HEK293T (cell line): ENCODE data around the gene FXYD3.

ENCODE experiments used
- BHLHE40 ChIP-seq: fragments of 450-650 bp; IDR thresholded peaks from 2 replicates; pipeline ENCODE4 v1.6.1; 2016; ENCODE audit warnings: mild to moderate bottlenecking, moderate library complexity, borderline replicate concordance
- ELF4 ChIP-seq: fragments of 450-650 bp; IDR thresholded peaks from 2 replicates; pipeline ENCODE4 v1.6.1; 2017; ENCODE audit warnings: antibody characterized with exemption
- FOXA1 ChIP-seq: fragments of 450-650 bp; IDR thresholded peaks from 2 replicates; pipeline ENCODE4 v1.6.1; 2016; ENCODE audit warnings: mild to moderate bottlenecking
- FOXK2 ChIP-seq: fragments of 450-650 bp; IDR thresholded peaks from 2 replicates; pipeline ENCODE4 v1.6.1; 2016; ENCODE audit warnings: mild to moderate bottlenecking
- FOXM1 ChIP-seq: fragments of 450-650 bp; IDR thresholded peaks from 2 replicates; pipeline ENCODE4 v1.6.1; 2017; ENCODE audit warnings: mild to moderate bottlenecking, borderline replicate concordance
- HDGF ChIP-seq: fragments of 450-650 bp; IDR thresholded peaks from 2 replicates; pipeline ENCODE4 v1.6.1; 2017; ENCODE audit warnings: antibody characterized with exemption, borderline replicate concordance
- ZNF384 ChIP-seq: fragments of 450-650 bp; IDR thresholded peaks from 2 replicates; pipeline ENCODE4 v1.6.1; 2016
- TF ChIP-seq, protein P1 (sequence below): fragments of 450-650 bp; IDR thresholded peaks from 2 replicates; pipeline ENCODE4 v1.6.1; 2016

DNA sequence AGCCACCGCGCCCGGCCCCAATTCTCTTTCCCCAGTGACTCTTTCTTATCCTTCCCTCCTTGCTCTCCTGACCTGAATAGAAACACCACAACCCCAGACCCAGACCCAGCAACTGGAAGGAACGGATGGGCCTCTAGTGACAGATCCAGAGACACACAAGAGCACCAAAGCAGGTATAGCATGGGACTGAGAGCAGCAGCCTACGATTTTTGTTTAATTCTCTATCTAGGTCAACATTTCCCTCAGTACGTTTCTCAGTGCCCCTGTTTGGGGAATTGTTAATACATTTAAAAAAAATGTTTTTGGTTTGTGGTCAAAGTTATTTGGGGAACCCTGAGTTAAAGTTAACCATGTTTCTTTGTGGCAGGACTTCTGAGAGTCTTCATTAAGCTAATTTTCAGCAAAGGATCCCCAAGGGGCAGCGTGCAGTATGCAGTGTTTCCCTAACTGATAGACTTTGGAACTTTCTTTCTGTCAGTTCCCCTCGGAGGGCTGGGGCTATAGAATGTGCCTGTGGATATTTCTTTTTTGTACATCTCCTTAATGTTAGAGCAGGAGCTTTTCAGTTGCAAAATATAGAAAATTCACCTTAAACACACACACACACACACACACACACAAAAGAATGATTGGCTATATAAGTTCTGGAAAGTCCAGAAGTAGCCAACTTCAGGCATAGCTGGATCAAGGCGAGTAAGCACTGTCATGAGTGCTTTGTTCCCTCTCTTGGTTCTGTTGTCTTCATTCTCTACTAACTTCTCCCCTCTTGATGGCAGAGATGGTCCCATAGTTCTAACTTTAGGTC, 45.2 kb downstream of the FXYD3 start:
- TF ChIP-seq FOXM1 (no peak), ELF4 (no peak), BHLHE40 (no peak), FOXA1 (no peak), ZNF384 (no peak), FOXK2 (no peak), HDGF (no peak)
- TF ChIP-seq, protein P1, sequence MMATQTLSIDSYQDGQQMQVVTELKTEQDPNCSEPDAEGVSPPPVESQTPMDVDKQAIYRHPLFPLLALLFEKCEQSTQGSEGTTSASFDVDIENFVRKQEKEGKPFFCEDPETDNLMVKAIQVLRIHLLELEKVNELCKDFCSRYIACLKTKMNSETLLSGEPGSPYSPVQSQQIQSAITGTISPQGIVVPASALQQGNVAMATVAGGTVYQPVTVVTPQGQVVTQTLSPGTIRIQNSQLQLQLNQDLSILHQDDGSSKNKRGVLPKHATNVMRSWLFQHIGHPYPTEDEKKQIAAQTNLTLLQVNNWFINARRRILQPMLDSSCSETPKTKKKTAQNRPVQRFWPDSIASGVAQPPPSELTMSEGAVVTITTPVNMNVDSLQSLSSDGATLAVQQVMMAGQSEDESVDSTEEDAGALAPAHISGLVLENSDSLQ, result no peak
